LNCAP (cell line): ENCODE results near the gene PIP4K2C.

ENCODE experiments used
- TF ChIP-seq, protein P1 (sequence below): fragments of 450-650 bp; IDR thresholded peaks from 2 replicates; pipeline ENCODE4 v1.5.1; 2017; ENCODE audit warnings: mild to moderate bottlenecking

PIP4K2C gene

DNA sequence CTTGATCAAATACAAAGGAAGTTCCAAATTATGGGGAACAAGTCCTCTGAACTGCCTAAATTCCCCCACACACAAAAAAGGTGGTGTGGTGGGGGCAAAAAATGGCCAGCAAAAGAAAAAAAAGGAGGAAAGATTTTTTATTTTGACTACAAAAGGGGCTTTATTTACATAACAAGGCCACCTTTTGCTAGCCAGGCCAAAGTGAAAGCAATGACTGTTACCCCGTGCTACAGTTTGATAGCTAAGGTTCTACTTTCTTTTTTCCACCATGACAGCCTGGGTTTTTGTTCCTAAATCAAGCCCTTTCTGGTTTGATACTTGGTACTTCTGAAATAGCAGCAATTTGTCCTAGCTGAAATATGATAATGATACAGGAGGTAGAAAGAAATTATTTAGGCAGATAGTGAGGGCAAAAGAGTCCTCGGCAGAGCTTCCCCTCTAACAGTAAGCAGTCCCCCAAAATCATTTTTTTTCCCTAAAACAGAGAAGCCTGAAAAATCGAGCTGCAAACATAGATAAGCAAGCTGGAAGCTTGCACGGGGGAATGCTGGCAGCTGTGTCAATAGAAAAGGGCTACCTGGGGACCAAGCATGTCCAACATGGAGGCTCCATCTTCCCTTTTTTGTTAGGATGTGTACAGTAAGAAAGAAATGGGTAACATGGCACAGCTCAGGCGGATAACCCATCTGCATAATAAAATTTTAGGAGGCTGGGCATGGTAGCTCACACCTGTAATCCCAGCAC is 50.9 kb downstream of the PIP4K2C start:
- TF ChIP-seq, protein P1, sequence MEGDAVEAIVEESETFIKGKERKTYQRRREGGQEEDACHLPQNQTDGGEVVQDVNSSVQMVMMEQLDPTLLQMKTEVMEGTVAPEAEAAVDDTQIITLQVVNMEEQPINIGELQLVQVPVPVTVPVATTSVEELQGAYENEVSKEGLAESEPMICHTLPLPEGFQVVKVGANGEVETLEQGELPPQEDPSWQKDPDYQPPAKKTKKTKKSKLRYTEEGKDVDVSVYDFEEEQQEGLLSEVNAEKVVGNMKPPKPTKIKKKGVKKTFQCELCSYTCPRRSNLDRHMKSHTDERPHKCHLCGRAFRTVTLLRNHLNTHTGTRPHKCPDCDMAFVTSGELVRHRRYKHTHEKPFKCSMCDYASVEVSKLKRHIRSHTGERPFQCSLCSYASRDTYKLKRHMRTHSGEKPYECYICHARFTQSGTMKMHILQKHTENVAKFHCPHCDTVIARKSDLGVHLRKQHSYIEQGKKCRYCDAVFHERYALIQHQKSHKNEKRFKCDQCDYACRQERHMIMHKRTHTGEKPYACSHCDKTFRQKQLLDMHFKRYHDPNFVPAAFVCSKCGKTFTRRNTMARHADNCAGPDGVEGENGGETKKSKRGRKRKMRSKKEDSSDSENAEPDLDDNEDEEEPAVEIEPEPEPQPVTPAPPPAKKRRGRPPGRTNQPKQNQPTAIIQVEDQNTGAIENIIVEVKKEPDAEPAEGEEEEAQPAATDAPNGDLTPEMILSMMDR: no peak
